Liver (tissue), 9 donors: ENCODE data around the gene FAM209A. TPM values are rescaled to one million over a fixed set of nuclear protein-coding genes. Genes with fewer than 3 reads are reported as not detected.

Experiments
- DNase-seq: peaks from one replicate; pipeline ENCODE4 v3.0.0-alpha.2; 2017; ENCODE audit warnings: low spot score
- H3K27ac ChIP-seq, 2 donors: one replicate each; pipeline ENCODE4 v1.7.0; 2013; ENCODE audit warnings: inconsistent platforms in 2 of 2, low read length in 2 of 2, control low read depth in 1 of 2, low read depth in 1 of 2, mild to moderate bottlenecking in 1 of 2
- H3K27me3 ChIP-seq, 4 donors: one replicate each; pipeline versions ENCODE4 v1.6.1 to v1.7.0; 2013; ENCODE audit warnings: low read length in 3 of 4, inconsistent platforms in 1 of 4, mild to moderate bottlenecking in 1 of 4, moderate library complexity in 1 of 4; ENCODE audit not compliant: control insufficient read depth in 4 of 4, insufficient read depth in 4 of 4
- H3K36me3 ChIP-seq, 4 donors: one replicate each; pipeline versions ENCODE4 v1.6.1 to v1.7.0; 2013; ENCODE audit warnings: low read length in 3 of 4, mild to moderate bottlenecking in 3 of 4, low read depth in 1 of 4, moderate library complexity in 1 of 4; ENCODE audit not compliant: control insufficient read depth in 4 of 4, insufficient read depth in 3 of 4
- H3K4me1 ChIP-seq, 4 donors: one replicate each; pipeline versions ENCODE4 v1.6.1 to v1.7.0; 2013; ENCODE audit warnings: low read length in 3 of 4, mild to moderate bottlenecking in 3 of 4, moderate library complexity in 1 of 4; ENCODE audit not compliant: control insufficient read depth in 4 of 4, insufficient read depth in 4 of 4
- H3K4me3 ChIP-seq, 3 donors: one replicate each; pipeline versions ENCODE4 v1.6.1 to v1.7.0; 2013; ENCODE audit warnings: low read length in 3 of 3, control low read depth in 1 of 3, low read depth in 1 of 3, mild to moderate bottlenecking in 1 of 3
- H3K9ac ChIP-seq, 2 donors: one replicate each; pipeline ENCODE4 v1.7.0; 2013; ENCODE audit warnings: low read length in 2 of 2, mild to moderate bottlenecking in 2 of 2, moderate library complexity in 2 of 2, control low read depth in 1 of 2, low read depth in 1 of 2
- H3K9me3 ChIP-seq, 4 donors: one replicate each; pipeline versions ENCODE4 v1.6.1 to v1.7.0; 2013; ENCODE audit warnings: low read length in 3 of 4; ENCODE audit not compliant: control insufficient read depth in 4 of 4
- FOXA1 ChIP-seq: IDR thresholded peaks from 2 replicates; pipeline ENCODE4 v1.6.1; 2016; ENCODE audit warnings: antibody characterized with exemption
- FOXA2 ChIP-seq: IDR thresholded peaks from 2 replicates; pipeline ENCODE4 v1.6.1; 2016; ENCODE audit warnings: antibody characterized with exemption
- HNF4A ChIP-seq, 2 donors: conservative IDR thresholded peaks; 2 replicates each; pipeline ENCODE4 v1.6.1; 2016; ENCODE audit warnings: antibody characterized with exemption in 2 of 2, mild to moderate bottlenecking in 2 of 2
- HNF4G ChIP-seq: IDR thresholded peaks from 2 replicates; pipeline ENCODE4 v1.6.1; 2016; ENCODE audit warnings: antibody characterized with exemption
- MAX ChIP-seq: IDR thresholded peaks from 2 replicates; pipeline ENCODE4 v1.6.1; 2016; ENCODE audit warnings: antibody characterized with exemption
- NR2F2 ChIP-seq: IDR thresholded peaks from 2 replicates; pipeline ENCODE4 v1.6.1; 2016; ENCODE audit warnings: antibody characterized with exemption
- RAD21 ChIP-seq, 2 donors: IDR thresholded peaks; 2 replicates each; pipeline ENCODE4 v1.6.1; 2016; ENCODE audit warnings: antibody characterized with exemption in 2 of 2, mild to moderate bottlenecking in 2 of 2
- RXRA ChIP-seq, 2 donors: IDR thresholded peaks; 2 replicates each; pipeline ENCODE4 v1.6.1; 2017 to 2018; ENCODE audit warnings: antibody characterized with exemption in 2 of 2, mild to moderate bottlenecking in 1 of 2
- TAF1 ChIP-seq: conservative IDR thresholded peaks from 2 replicates; pipeline ENCODE4 v1.6.1; 2016; ENCODE audit warnings: antibody characterized with exemption, mild to moderate bottlenecking
- WGBS: extraction: QIAGEN DNeasy Blood & Tissue Kit; methylation state at CpG from one replicate; pipeline ENCODE4 v1.1.7; 2013; 5-methylcytosine and 5-hydroxymethylcytosine counted together
- polyA plus RNA-seq, 2 donors: library from polyadenylated mRNA; stranded (reverse) in 1 of 2; unstranded in 1 of 2; fragments of 200-250 nt in 1 of 2; fragments of >200 nt in 1 of 2; fragmentation: Nextera tagmentation in 1 of 2; extraction: Ambion mirVana in 1 of 2; gene quantifications; one replicate each; pipeline versions ENCODE4 v1.2.1 to v1.2.3, GENCODE V29; 2013 to 2015
- total RNA-seq, 2 donors: library from RNA; depleted of rRNA; stranded (reverse); fragments of >200 nt; gene quantifications; one replicate each; pipeline ENCODE4 v1.2.3, GENCODE V29; 2014
- TF ChIP-seq, protein P1 (sequence below): IDR thresholded peaks from 2 replicates; pipeline ENCODE4 v1.6.1; 2016; ENCODE audit warnings: antibody characterized with exemption, mild to moderate bottlenecking
- TF ChIP-seq, protein P2 (sequence below): fragments of 150-350 bp; IDR thresholded peaks from 2 replicates; pipeline ENCODE4 v1.5.1; 2017; ENCODE audit warnings: improper control_type of control experiment, low read depth, low read length; ENCODE audit not compliant: missing input control
- donor health status: healthy.
- donor health status: healthy.
- donor health status: healthy.
- donor health status: healthy.
- donor health status: healthy.

FAM209A gene
- total and polyA plus RNA-seq, 4 donors, result not detected

GRCh38 chr20:56517211-56517610, 7.3 kb upstream of the FAM209A start:
- no peak overlapping the region for H3K4me3 ChIP-seq
- WGBS, result 96% methylated on average over 7 of the region's 7 CpGs
- no peaks in the 10 kb centered on the region for H3K27me3 ChIP-seq
- H3K27ac ChIP-seq, result no peak overlapping the region
- peaks cover 5 to 10% (median 8%) of the 10 kb centered on the region in 4 donors for H3K9me3 ChIP-seq
- TF ChIP-seq, protein P1, sequence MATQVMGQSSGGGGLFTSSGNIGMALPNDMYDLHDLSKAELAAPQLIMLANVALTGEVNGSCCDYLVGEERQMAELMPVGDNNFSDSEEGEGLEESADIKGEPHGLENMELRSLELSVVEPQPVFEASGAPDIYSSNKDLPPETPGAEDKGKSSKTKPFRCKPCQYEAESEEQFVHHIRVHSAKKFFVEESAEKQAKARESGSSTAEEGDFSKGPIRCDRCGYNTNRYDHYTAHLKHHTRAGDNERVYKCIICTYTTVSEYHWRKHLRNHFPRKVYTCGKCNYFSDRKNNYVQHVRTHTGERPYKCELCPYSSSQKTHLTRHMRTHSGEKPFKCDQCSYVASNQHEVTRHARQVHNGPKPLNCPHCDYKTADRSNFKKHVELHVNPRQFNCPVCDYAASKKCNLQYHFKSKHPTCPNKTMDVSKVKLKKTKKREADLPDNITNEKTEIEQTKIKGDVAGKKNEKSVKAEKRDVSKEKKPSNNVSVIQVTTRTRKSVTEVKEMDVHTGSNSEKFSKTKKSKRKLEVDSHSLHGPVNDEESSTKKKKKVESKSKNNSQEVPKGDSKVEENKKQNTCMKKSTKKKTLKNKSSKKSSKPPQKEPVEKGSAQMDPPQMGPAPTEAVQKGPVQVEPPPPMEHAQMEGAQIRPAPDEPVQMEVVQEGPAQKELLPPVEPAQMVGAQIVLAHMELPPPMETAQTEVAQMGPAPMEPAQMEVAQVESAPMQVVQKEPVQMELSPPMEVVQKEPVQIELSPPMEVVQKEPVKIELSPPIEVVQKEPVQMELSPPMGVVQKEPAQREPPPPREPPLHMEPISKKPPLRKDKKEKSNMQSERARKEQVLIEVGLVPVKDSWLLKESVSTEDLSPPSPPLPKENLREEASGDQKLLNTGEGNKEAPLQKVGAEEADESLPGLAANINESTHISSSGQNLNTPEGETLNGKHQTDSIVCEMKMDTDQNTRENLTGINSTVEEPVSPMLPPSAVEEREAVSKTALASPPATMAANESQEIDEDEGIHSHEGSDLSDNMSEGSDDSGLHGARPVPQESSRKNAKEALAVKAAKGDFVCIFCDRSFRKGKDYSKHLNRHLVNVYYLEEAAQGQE, result no peak
- TF ChIP-seq MAX (no peak), NR2F2 (no peak), HNF4G (no peak), TAF1 (no peak), RXRA (IDR thresholded peaks at IDR 0.05) (no peak), RAD21 (IDR thresholded peaks at IDR 0.05) (no peak), HNF4A (conservative IDR thresholded peaks at IDR 0.05) (no peak), FOXA2 (no peak), FOXA1 (no peak)
- TF ChIP-seq, protein P2, sequence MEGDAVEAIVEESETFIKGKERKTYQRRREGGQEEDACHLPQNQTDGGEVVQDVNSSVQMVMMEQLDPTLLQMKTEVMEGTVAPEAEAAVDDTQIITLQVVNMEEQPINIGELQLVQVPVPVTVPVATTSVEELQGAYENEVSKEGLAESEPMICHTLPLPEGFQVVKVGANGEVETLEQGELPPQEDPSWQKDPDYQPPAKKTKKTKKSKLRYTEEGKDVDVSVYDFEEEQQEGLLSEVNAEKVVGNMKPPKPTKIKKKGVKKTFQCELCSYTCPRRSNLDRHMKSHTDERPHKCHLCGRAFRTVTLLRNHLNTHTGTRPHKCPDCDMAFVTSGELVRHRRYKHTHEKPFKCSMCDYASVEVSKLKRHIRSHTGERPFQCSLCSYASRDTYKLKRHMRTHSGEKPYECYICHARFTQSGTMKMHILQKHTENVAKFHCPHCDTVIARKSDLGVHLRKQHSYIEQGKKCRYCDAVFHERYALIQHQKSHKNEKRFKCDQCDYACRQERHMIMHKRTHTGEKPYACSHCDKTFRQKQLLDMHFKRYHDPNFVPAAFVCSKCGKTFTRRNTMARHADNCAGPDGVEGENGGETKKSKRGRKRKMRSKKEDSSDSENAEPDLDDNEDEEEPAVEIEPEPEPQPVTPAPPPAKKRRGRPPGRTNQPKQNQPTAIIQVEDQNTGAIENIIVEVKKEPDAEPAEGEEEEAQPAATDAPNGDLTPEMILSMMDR, result no peak
- no peak for DNase-seq
- no peak overlapping the region for H3K9ac ChIP-seq
- H3K4me1 ChIP-seq, result no peaks in the 10 kb centered on the region
- H3K36me3 ChIP-seq, result peaks cover 22 to 63% (median 45%) of the 10 kb centered on the region in 4 donors

DNA sequence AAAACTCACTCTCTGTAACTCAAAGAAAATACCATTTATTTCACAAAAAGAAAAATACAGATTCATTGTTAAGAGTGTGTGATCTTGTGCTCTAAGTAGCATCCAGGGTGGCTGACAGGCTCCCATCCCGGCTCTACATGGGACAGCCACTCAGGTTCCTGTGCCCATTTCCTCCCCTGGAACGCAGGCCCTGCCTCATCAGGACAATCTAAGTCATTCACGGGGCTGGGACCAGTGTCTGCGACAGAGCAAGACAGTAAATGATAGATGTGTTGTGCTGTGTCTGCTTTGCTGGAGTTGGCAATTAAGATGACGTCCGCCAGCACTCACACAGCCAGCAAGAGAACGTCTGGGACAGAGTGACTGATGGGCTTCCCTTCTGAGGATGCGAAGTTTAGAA, 6.9 kb upstream of the FAM209A start:
- Histone ChIP-seq H3K9me3 (peaks cover 5 to 10% (median 8%) of the 10 kb centered on the region in 4 donors), H3K4me1 (no peaks in the 10 kb centered on the region), H3K36me3 (peaks cover 22 to 63% (median 45%) of the 10 kb centered on the region in 4 donors), H3K4me3 (no peak overlapping the region), H3K27me3 (no peaks in the 10 kb centered on the region), H3K27ac (no peak overlapping the region), H3K9ac (no peak overlapping the region)
- no peak for TF ChIP-seq NR2F2
- TF ChIP-seq, protein P1, result no peak
- WGBS, result 95% methylated on average over 8 of the region's 8 CpGs
- DNase-seq, result no peak
